DND-41 (cell line): Measurements from ENCODE around the gene PNPLA8.

Source experiments
- ATAC-seq: fragments of 200-7000 bp; cut with Tn5 transposase; 3 replicates; pipeline ENCODE4 v1.9.1; 2021; ENCODE audit warnings: low read depth; ENCODE audit not compliant: insufficient read depth
- DNase-seq: peaks from one replicate; pipeline ENCODE4 v3.0.0-alpha.2; 2020
- H2AFZ ChIP-seq: 2 replicates; pipeline ENCODE4 v1.6.0; 2012; ENCODE audit warnings: low read depth, low read length
- H3K27ac ChIP-seq: 2 replicates; pipeline ENCODE4 v1.5.1; 2012; ENCODE audit warnings: low read length, inconsistent platforms
- H3K27me3 ChIP-seq: fragments of 200-600 bp; sonication (generic); 2 replicates; pipeline ENCODE4 v1.6.0; 2012; ENCODE audit warnings: low read length, mild to moderate bottlenecking, inconsistent platforms; ENCODE audit not compliant: insufficient read depth, poor library complexity
- H3K36me3 ChIP-seq: 2 replicates; pipeline ENCODE4 v1.5.1; 2012; ENCODE audit warnings: low read length, inconsistent platforms; ENCODE audit not compliant: insufficient read depth
- H3K4me1 ChIP-seq: 2 replicates; pipeline ENCODE4 v1.5.1; 2012; ENCODE audit warnings: mild to moderate bottlenecking, low read length; ENCODE audit not compliant: insufficient read depth
- H3K4me2 ChIP-seq: 2 replicates; pipeline ENCODE4 v1.6.0; 2012; ENCODE audit warnings: mild to moderate bottlenecking, moderate library complexity, low read length, inconsistent platforms; ENCODE audit not compliant: insufficient read depth
- H3K4me3 ChIP-seq, 2 experiments: fragments of 200-600 bp in 1 of 2; shearing (Covaris generic) in 1 of 2; 2 replicates each; pipeline ENCODE4 v1.5.1; 2012 to 2016; ENCODE audit warnings: inconsistent platforms in 2 of 2, low read length in 2 of 2, mild to moderate bottlenecking in 2 of 2, low read depth in 1 of 2, moderate library complexity in 1 of 2
- H3K79me2 ChIP-seq: 2 replicates; pipeline ENCODE4 v1.6.0; 2012; ENCODE audit warnings: low read length, inconsistent platforms; ENCODE audit not compliant: insufficient read depth
- H3K9ac ChIP-seq: 2 replicates; pipeline ENCODE4 v1.6.0; 2012; ENCODE audit warnings: low read depth, mild to moderate bottlenecking, inconsistent platforms, low read length, moderate library complexity
- H3K9me3 ChIP-seq: 2 replicates; pipeline ENCODE4 v1.5.1; 2012; ENCODE audit warnings: low read length, moderate library complexity, mild to moderate bottlenecking, inconsistent platforms; ENCODE audit not compliant: insufficient read depth, severe bottlenecking
- H4K20me1 ChIP-seq: 2 replicates; pipeline ENCODE4 v1.6.0; 2012; ENCODE audit warnings: low read length; ENCODE audit not compliant: insufficient read depth
- CTCF ChIP-seq: IDR thresholded peaks from 2 replicates; pipeline ENCODE4 v1.5.1; 2012; ENCODE audit warnings: borderline replicate concordance, low read length, moderate library complexity, mild to moderate bottlenecking; ENCODE audit not compliant: poor library complexity, severe bottlenecking; ENCODE audit errors: extremely low read depth
- EZH2 ChIP-seq: IDR thresholded peaks from 3 replicates; pipeline ENCODE4 v1.6.1; 2012; ENCODE audit warnings: borderline replicate concordance, low read depth, mild to moderate bottlenecking, moderate library complexity, low read length, inconsistent platforms; ENCODE audit not compliant: severe bottlenecking

Gene PNPLA8

DNA sequence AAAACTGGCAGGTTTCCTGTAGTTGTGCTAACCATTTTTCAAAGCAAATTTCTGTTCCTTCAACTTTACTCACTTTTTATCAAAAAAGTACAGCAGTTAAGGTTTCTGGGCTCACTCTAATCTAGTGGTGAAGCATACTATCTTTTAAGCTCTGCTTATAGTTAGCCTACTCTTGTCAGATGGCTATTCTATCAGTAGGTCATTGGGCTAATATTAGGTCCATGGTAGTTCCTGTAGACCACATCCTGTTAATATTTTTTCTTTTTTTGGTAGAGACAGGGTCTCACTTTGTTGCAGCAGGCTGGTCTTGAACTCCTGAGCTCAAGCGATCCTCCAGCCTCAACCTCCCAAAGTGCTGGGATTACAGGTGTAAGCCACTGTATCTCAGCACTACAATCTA lies 41.8 kb downstream of the PNPLA8 start:
- ATAC-seq = no peak
- H3K9me3 ChIP-seq = no peaks in the 10 kb centered on the region
- H4K20me1 ChIP-seq = no peaks in the 10 kb centered on the region
- no peak overlapping the region for H3K27ac ChIP-seq
- no peak overlapping the region for H3K4me2 ChIP-seq
- no peaks in the 10 kb centered on the region for H3K27me3 ChIP-seq
- DNase-seq = no peak
- H2AFZ ChIP-seq = no peak overlapping the region
- no peak for TF ChIP-seq CTCF
- no peak for TF ChIP-seq EZH2
- no peaks in the 10 kb centered on the region for H3K4me1 ChIP-seq
- no peaks in the 10 kb centered on the region for H3K79me2 ChIP-seq
- no peak overlapping the region for H3K4me3 ChIP-seq
- no peaks in the 10 kb centered on the region; the same call in 1 of the 2 replicates for H3K36me3 ChIP-seq
- H3K9ac ChIP-seq = no peak overlapping the region

- Histone ChIP-seq H4K20me1 (no peaks in the 10 kb centered on the region), H2AFZ (no peak overlapping the region), H3K4me1 (no peaks in the 10 kb centered on the region), H3K9me3 (no peaks in the 10 kb centered on the region), H3K4me3 (no peak overlapping the region), H3K4me2 (no peak overlapping the region), H3K27me3 (no peaks in the 10 kb centered on the region), H3K36me3 (peaks cover 11% of the 10 kb centered on the region; the same call in 1 of the 2 replicates), H3K79me2 (no peaks in the 10 kb centered on the region), H3K27ac (no peak overlapping the region), H3K9ac (no peak overlapping the region)
- ATAC-seq = no peak
- TF ChIP-seq CTCF (no peak), EZH2 (no peak)
- no peak for DNase-seq
Observed at GRCh38 chr7:108480311-108480710, 45.6 kb downstream of the PNPLA8 start.

- H3K27me3 ChIP-seq = no peaks in the 10 kb centered on the region
- ATAC-seq (no peak), DNase-seq (no peak)
- H3K27ac ChIP-seq = no peak overlapping the region
- H3K4me1 ChIP-seq = no peaks in the 10 kb centered on the region
- H3K4me2 ChIP-seq = no peak overlapping the region
- no peaks in the 10 kb centered on the region for H4K20me1 ChIP-seq
- H3K36me3 ChIP-seq = peaks cover 16% of the 10 kb centered on the region; the same call in 1 of the 2 replicates
- no peak for TF ChIP-seq CTCF
- no peak for TF ChIP-seq EZH2
- H3K79me2 ChIP-seq = no peaks in the 10 kb centered on the region
- no peak overlapping the region for H3K4me3 ChIP-seq
- no peak overlapping the region for H2AFZ ChIP-seq
- H3K9me3 ChIP-seq = no peaks in the 10 kb centered on the region
- no peak overlapping the region for H3K9ac ChIP-seq
Observed at GRCh38 chr7:108479751-108480150, 46.2 kb downstream of the PNPLA8 start.

- H4K20me1 ChIP-seq = no peaks in the 10 kb centered on the region
- ATAC-seq = no peak
- no peak overlapping the region for H3K4me3 ChIP-seq
- TF ChIP-seq EZH2 = no peak
- no peak for TF ChIP-seq CTCF
- H3K9me3 ChIP-seq = no peaks in the 10 kb centered on the region
- no peak overlapping the region for H3K9ac ChIP-seq
- H3K27me3 ChIP-seq = no peaks in the 10 kb centered on the region
- no peak overlapping the region for H2AFZ ChIP-seq
- H3K79me2 ChIP-seq = no peaks in the 10 kb centered on the region
- no peak overlapping the region for H3K4me2 ChIP-seq
- DNase-seq = no peak
- no peaks in the 10 kb centered on the region for H3K4me1 ChIP-seq
- no peak overlapping the region for H3K27ac ChIP-seq
- H3K36me3 ChIP-seq = peaks cover 19% of the 10 kb centered on the region; the same call in 1 of the 2 replicates
Observed at GRCh38 chr7:108479118-108479517, 46.8 kb downstream of the PNPLA8 start.
